GM12878 (cell line): Measurements from ENCODE around the gene FUCA2. TPM values are rescaled to one million over a fixed set of nuclear protein-coding genes. Genes with fewer than 3 reads are reported as not detected.

Source experiments
- BACH1 ChIP-seq: fragments of 450-650 bp; IDR thresholded peaks from 2 replicates; pipeline ENCODE4 v1.6.1; 2017; ENCODE audit warnings: mild to moderate bottlenecking, borderline replicate concordance
- BHLHE40 ChIP-seq, 2 experiments: fragments of 450-650 bp in 1 of 2; IDR thresholded peaks; 2 replicates each; pipeline ENCODE4 v1.6.1; 2011 to 2017; ENCODE audit warnings: low read depth in 2 of 2, borderline replicate concordance in 1 of 2, improper control_type of control experiment in 1 of 2, low read length in 1 of 2, mild to moderate bottlenecking in 1 of 2
- BMI1 ChIP-seq: fragments of 450-650 bp; IDR thresholded peaks from 2 replicates; pipeline ENCODE4 v1.6.1; 2016; ENCODE audit warnings: mild to moderate bottlenecking, moderate library complexity, borderline replicate concordance
- CBFB ChIP-seq: IDR thresholded peaks from 2 replicates; pipeline ENCODE4 v1.6.1; 2016; ENCODE audit warnings: antibody characterized with exemption, low read depth
- CREB1 ChIP-seq: IDR thresholded peaks from 2 replicates; pipeline ENCODE4 v1.6.1; 2012; ENCODE audit warnings: low read depth, mild to moderate bottlenecking, inconsistent platforms
- DPF2 ChIP-seq: fragments of 450-650 bp; IDR thresholded peaks from 2 replicates; pipeline ENCODE4 v1.6.1; 2017; ENCODE audit warnings: mild to moderate bottlenecking
- FOXK2 ChIP-seq: fragments of 450-650 bp; IDR thresholded peaks from 2 replicates; pipeline ENCODE4 v1.6.1; 2017; ENCODE audit warnings: mild to moderate bottlenecking, moderate library complexity
- GABPA ChIP-seq: IDR thresholded peaks from 2 replicates; pipeline ENCODE4 v1.6.1; 2014; ENCODE audit warnings: antibody characterized with exemption, low read depth, mild to moderate bottlenecking, inconsistent platforms
- IKZF1 ChIP-seq: fragments of 450-650 bp; conservative IDR thresholded peaks from 2 replicates; pipeline ENCODE4 v1.6.1; 2017; ENCODE audit warnings: antibody characterized with exemption, mild to moderate bottlenecking
- IRF4 ChIP-seq: IDR thresholded peaks from 2 replicates; pipeline ENCODE4 v1.6.1; 2011; ENCODE audit warnings: low read depth, low read length
- MXI1 ChIP-seq: fragments of 150-350 bp; IDR thresholded peaks from 2 replicates; pipeline ENCODE4 v1.6.1; 2011; ENCODE audit warnings: low read depth, mild to moderate bottlenecking, inconsistent platforms, low read length, improper control_type of control experiment
- NFYA ChIP-seq: IDR thresholded peaks from 2 replicates; pipeline ENCODE4 v1.6.1; 2011; ENCODE audit warnings: low read depth, mild to moderate bottlenecking, low read length, improper control_type of control experiment, borderline replicate concordance
- NFYB ChIP-seq: IDR thresholded peaks from 2 replicates; pipeline ENCODE4 v1.6.1; 2011; ENCODE audit warnings: low read depth, mild to moderate bottlenecking, low read length, improper control_type of control experiment, moderate library complexity; ENCODE audit not compliant: insufficient read depth
- PAX5 ChIP-seq: IDR thresholded peaks from 2 replicates; pipeline ENCODE4 v1.6.1; 2011; ENCODE audit warnings: low read depth, low read length, borderline replicate concordance
- POLR2AphosphoS5 ChIP-seq: IDR thresholded peaks from 2 replicates; pipeline ENCODE4 v1.6.1; 2011; ENCODE audit warnings: mild to moderate bottlenecking, low read length, inconsistent platforms
- RBBP5 ChIP-seq: fragments of 200-600 bp; sonication (generic); conservative IDR thresholded peaks from 2 replicates; pipeline ENCODE4 v1.6.1; 2016
- RCOR1 ChIP-seq: conservative IDR thresholded peaks from 2 replicates; pipeline ENCODE4 v1.6.1; 2012; ENCODE audit warnings: low read depth, low read length, improper control_type of control experiment
- STAT1 ChIP-seq: fragments of 450-650 bp; conservative IDR thresholded peaks from 2 replicates; pipeline ENCODE4 v1.6.1; 2014; ENCODE audit warnings: antibody characterized with exemption, mild to moderate bottlenecking
- TCF12 ChIP-seq: IDR thresholded peaks from 2 replicates; pipeline ENCODE4 v1.6.1; 2011; ENCODE audit warnings: low read depth, mild to moderate bottlenecking, low read length
- TCF3 ChIP-seq: IDR thresholded peaks from 2 replicates; pipeline ENCODE4 v1.6.1; 2012; ENCODE audit warnings: low read depth, mild to moderate bottlenecking, low read length, borderline replicate concordance; ENCODE audit not compliant: insufficient read depth
- WRNIP1 ChIP-seq: IDR thresholded peaks from 2 replicates; pipeline ENCODE4 v1.6.1; 2011; ENCODE audit warnings: low read depth, low read length, improper control_type of control experiment, borderline replicate concordance
- ZNF384 ChIP-seq: IDR thresholded peaks from 2 replicates; pipeline ENCODE4 v1.6.1; 2012; ENCODE audit warnings: low read depth, mild to moderate bottlenecking, low read length, improper control_type of control experiment, borderline replicate concordance
- polyA plus RNA-seq, 11 experiments: library from polyadenylated mRNA; depleted of rRNA in 4 of 11; unstranded in 6 of 11; stranded (reverse) in 5 of 11; fragments of >200 nt; fragmentation: Nextera tagmentation in 4 of 11; fragmentation: Illumina TruSeq in 1 of 11; extraction: Ambion mirVana in 4 of 11; extraction: Trizol in 1 of 11; gene quantifications; 1 replicate in 1 of 11; 2 replicates in 10 of 11; pipeline versions ENCODE4 v1.2.1 to v1.2.3, GENCODE V29; 2011 to 2016; ENCODE audit warnings: inconsistent platforms in 2 of 11, missing spikeins in 2 of 11, low read depth in 1 of 11
- total RNA-seq, 4 experiments: library from RNA; depleted of rRNA in 3 of 4; stranded (reverse); fragments of >200 nt in 3 of 4; fragmentation: Illumina TruSeq in 1 of 4; extraction: Trizol in 1 of 4; gene quantifications; 2 replicates each; pipeline versions ENCODE4 v1.2.1 to v1.2.3, GENCODE V29; 2013 to 2021
- TF ChIP-seq, protein P1 (sequence below): fragments of 450-650 bp; IDR thresholded peaks from 2 replicates; pipeline ENCODE4 v1.6.1; 2017; ENCODE audit warnings: mild to moderate bottlenecking
- TF ChIP-seq, protein P2 (sequence below): fragments of 450-650 bp; conservative IDR thresholded peaks from 2 replicates; pipeline ENCODE4 v1.6.1; 2017; ENCODE audit warnings: mild to moderate bottlenecking, moderate library complexity
- TF ChIP-seq, protein P3 (sequence below): IDR thresholded peaks from 2 replicates; pipeline ENCODE4 v1.6.1; 2011; ENCODE audit warnings: borderline replicate concordance, low read depth, mild to moderate bottlenecking, moderate library complexity, low read length; ENCODE audit not compliant: insufficient read depth, poor library complexity, severe bottlenecking

The FUCA2 gene
- total and polyA plus RNA-seq, 10 of the 15 experiments (the other 5 are each of a cell fraction or from before 2014, with no cell fraction given): 5.7 to 36.2 (median 21.5) TPM

DNA sequence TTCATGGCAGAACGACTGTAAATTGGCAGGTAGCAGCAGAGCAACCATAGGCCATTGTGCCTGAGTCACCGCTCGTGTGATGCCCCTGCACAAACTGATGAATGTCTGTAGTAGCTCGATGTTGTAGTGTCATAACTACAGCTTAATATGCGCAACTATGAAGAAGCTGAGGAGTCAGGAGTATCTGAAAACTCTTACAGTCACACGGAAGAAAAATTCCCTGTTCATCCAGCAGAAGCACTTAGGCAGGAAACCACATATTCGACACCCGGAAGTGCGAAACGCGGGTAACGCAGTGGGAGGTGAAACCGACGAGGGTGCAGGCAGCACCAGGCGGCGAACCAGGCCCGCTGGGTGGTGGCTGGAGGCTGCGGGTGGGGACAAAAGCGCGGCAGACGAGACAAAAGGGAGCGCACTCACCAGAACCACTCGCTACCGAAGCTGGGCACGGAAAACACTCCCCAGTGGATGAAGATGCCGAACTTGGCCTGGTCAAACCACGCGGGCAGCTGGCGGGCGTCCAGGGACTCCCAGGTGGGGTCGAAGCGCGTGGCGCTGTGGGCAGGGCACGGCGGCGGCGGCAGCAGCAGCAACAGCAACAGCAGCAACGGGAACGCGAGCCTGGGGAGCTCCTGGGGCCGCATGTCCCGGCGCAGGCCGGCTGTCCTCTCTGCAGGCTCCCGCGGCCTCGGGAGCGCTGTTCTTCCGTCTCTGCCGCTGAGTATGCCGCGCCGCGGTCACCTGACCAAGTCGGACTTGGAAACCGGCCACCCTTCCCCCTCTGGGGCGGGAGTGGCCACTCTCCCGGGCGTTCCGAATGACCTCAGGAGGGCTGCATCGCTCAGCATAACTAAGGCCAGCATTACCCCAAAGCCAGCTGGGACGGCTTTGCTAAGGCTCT, at the start of gene FUCA2 (continued):
- TF ChIP-seq WRNIP1 (no peak), RCOR1 (0 out of 2 replicates have a peak, but pooled peaks have one; percentile 52), PAX5 (peak; percentile 19; the same call in 1 of the 2 replicates), CREB1 (peak; percentile 9), BMI1 (no peak), BHLHE40 (IDR thresholded peaks at IDR 0.05; ENCODE audit: borderline replicate concordance in 1 of 2, low read depth in 2 of 2, low read length in 1 of 2) (peak; percentile 23 to 77; a peak in 3 of 4 replicates), POLR2AphosphoS5 (peak; percentile 62), NFYA (no peak), DPF2 (peak; percentile 87; the same call in 1 of the 2 replicates), FOXK2 (no peak), NFYB (no peak), MXI1 (peak; percentile 80), GABPA (peak; percentile 70; the same call in 1 of the 2 replicates), TCF12 (0 out of 2 replicates have a peak, but pooled peaks have one; percentile 3), BACH1 (no peak; the same call in 1 of the 2 replicates), TCF3 (no peak), ZNF384 (no peak), IKZF1 (peak; percentile 81), RBBP5 (no peak), IRF4 (no peak; the same call in 1 of the 2 replicates), STAT1 (no peak), CBFB (no peak)
- TF ChIP-seq, protein P1, sequence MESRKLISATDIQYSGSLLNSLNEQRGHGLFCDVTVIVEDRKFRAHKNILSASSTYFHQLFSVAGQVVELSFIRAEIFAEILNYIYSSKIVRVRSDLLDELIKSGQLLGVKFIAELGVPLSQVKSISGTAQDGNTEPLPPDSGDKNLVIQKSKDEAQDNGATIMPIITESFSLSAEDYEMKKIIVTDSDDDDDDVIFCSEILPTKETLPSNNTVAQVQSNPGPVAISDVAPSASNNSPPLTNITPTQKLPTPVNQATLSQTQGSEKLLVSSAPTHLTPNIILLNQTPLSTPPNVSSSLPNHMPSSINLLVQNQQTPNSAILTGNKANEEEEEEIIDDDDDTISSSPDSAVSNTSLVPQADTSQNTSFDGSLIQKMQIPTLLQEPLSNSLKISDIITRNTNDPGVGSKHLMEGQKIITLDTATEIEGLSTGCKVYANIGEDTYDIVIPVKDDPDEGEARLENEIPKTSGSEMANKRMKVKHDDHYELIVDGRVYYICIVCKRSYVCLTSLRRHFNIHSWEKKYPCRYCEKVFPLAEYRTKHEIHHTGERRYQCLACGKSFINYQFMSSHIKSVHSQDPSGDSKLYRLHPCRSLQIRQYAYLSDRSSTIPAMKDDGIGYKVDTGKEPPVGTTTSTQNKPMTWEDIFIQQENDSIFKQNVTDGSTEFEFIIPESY: no peak
- TF ChIP-seq, protein P2, sequence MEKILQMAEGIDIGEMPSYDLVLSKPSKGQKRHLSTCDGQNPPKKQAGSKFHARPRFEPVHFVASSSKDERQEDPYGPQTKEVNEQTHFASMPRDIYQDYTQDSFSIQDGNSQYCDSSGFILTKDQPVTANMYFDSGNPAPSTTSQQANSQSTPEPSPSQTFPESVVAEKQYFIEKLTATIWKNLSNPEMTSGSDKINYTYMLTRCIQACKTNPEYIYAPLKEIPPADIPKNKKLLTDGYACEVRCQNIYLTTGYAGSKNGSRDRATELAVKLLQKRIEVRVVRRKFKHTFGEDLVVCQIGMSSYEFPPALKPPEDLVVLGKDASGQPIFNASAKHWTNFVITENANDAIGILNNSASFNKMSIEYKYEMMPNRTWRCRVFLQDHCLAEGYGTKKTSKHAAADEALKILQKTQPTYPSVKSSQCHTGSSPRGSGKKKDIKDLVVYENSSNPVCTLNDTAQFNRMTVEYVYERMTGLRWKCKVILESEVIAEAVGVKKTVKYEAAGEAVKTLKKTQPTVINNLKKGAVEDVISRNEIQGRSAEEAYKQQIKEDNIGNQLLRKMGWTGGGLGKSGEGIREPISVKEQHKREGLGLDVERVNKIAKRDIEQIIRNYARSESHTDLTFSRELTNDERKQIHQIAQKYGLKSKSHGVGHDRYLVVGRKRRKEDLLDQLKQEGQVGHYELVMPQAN: peak; percentile 43; the same call in 1 of the 2 replicates
- TF ChIP-seq, protein P3, sequence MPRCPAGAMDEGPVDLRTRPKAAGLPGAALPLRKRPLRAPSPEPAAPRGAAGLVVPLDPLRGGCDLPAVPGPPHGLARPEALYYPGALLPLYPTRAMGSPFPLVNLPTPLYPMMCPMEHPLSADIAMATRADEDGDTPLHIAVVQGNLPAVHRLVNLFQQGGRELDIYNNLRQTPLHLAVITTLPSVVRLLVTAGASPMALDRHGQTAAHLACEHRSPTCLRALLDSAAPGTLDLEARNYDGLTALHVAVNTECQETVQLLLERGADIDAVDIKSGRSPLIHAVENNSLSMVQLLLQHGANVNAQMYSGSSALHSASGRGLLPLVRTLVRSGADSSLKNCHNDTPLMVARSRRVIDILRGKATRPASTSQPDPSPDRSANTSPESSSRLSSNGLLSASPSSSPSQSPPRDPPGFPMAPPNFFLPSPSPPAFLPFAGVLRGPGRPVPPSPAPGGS: peak; percentile 6
